Type B pancreatic cell (in vitro differentiated cells): ENCODE results near the gene ATP1A1. TPM values are rescaled to one million over a fixed set of nuclear protein-coding genes. Genes with fewer than 3 reads are reported as not detected.

ENCODE experiments used
- DNase-seq: peaks from one replicate; pipeline ENCODE4 v3.0.0; 2021; ENCODE audit warnings: mixed read lengths; ENCODE audit not compliant: unreplicated experiment; ENCODE audit errors: extremely low spot score
- H3K27ac Mint-ChIP-seq: 2 replicates; pipeline ENCODE4 v1.8.0; 2021; ENCODE audit warnings: mild to moderate bottlenecking, mixed read lengths
- H3K27me3 Mint-ChIP-seq: 2 replicates; pipeline ENCODE4 v1.8.0; 2021; ENCODE audit warnings: mixed read lengths
- H3K36me3 Mint-ChIP-seq: 2 replicates; pipeline ENCODE4 v1.8.0; 2021; ENCODE audit warnings: mixed read lengths
- H3K4me1 Mint-ChIP-seq: one replicate; pipeline ENCODE4 v1.8.0; 2021; ENCODE audit warnings: mixed read lengths; ENCODE audit not compliant: unreplicated experiment
- H3K4me3 Mint-ChIP-seq: 2 replicates; pipeline ENCODE4 v1.8.0; 2021; ENCODE audit warnings: mild to moderate bottlenecking, mixed read lengths
- H3K9me3 Mint-ChIP-seq: 2 replicates; pipeline ENCODE4 v1.8.0; 2021; ENCODE audit warnings: mixed read lengths
- CTCF ChIP-seq: fragments of 200-600 bp; sonication (generic); conservative IDR thresholded peaks from 2 replicates; pipeline ENCODE4 v1.5.0; 2021; ENCODE audit warnings: antibody characterized with exemption, mild to moderate bottlenecking
- total RNA-seq: library from RNA; stranded (reverse); gene quantifications from 2 replicates; pipeline ENCODE4 v1.2.1, GENCODE V29; 2021; ENCODE audit warnings: low replicate concordance

ATP1A1 gene
- total RNA-seq, 1 donor from 2014 or later = 374 TPM

GRCh38 chr1:116331523-116331922, 41.5 kb upstream of the ATP1A1 start:
- H3K4me3 Mint-ChIP-seq = no peak overlapping the region
- peaks cover 24% of the 10 kb centered on the region for H3K4me1 Mint-ChIP-seq
- H3K36me3 Mint-ChIP-seq = no peaks in the 10 kb centered on the region
- H3K27me3 Mint-ChIP-seq = no peaks in the 10 kb centered on the region
- H3K9me3 Mint-ChIP-seq = no peaks in the 10 kb centered on the region
- TF ChIP-seq CTCF = no peak
- no peak overlapping the region for H3K27ac Mint-ChIP-seq
- DNase-seq = no peak

GRCh38 chr1:116332451-116332850, 40.6 kb upstream of the ATP1A1 start:
- Mint-ChIP-seq H3K4me3 (no peak overlapping the region), H3K36me3 (no peaks in the 10 kb centered on the region), H3K27ac (no peak overlapping the region), H3K27me3 (no peaks in the 10 kb centered on the region), H3K4me1 (peaks cover 26% of the 10 kb centered on the region), H3K9me3 (no peaks in the 10 kb centered on the region)
- no peak for DNase-seq
- TF ChIP-seq CTCF = no peak

- Mint-ChIP-seq H3K27ac (peak overlapping the region; percentile 42), H3K36me3 (no peaks in the 10 kb centered on the region), H3K27me3 (no peaks in the 10 kb centered on the region), H3K4me1 (peaks cover 26% of the 10 kb centered on the region), H3K9me3 (no peaks in the 10 kb centered on the region), H3K4me3 (no peak overlapping the region)
- no peak for TF ChIP-seq CTCF
- no peak for DNase-seq
These were observed 39.7 kb upstream of the ATP1A1 start for GRCh38 chr1:116333171-116334014.

GRCh38 chr1:116334015-116334547, 39.0 kb upstream of the ATP1A1 start:
- Mint-ChIP-seq H3K4me1 (peaks cover 26% of the 10 kb centered on the region), H3K27ac (peak overlapping the region; percentile 42), H3K9me3 (no peaks in the 10 kb centered on the region), H3K36me3 (no peaks in the 10 kb centered on the region), H3K4me3 (no peak overlapping the region), H3K27me3 (no peaks in the 10 kb centered on the region)
- no peak for TF ChIP-seq CTCF
- no peak for DNase-seq

- H3K4me1 Mint-ChIP-seq = peaks cover 20% of the 10 kb centered on the region
- no peak for DNase-seq
- no peaks in the 10 kb centered on the region for H3K9me3 Mint-ChIP-seq
- TF ChIP-seq CTCF = no peak
- peak overlapping the region; percentile 0 for H3K4me3 Mint-ChIP-seq
- no peaks in the 10 kb centered on the region for H3K27me3 Mint-ChIP-seq
- H3K27ac Mint-ChIP-seq = peak overlapping the region; percentile 22
- H3K36me3 Mint-ChIP-seq = no peaks in the 10 kb centered on the region
These were observed 38.0 kb upstream of the ATP1A1 start for GRCh38 chr1:116334868-116335635.
